ENCODE data around the gene CPNE7.

Gene CPNE7

DNA sequence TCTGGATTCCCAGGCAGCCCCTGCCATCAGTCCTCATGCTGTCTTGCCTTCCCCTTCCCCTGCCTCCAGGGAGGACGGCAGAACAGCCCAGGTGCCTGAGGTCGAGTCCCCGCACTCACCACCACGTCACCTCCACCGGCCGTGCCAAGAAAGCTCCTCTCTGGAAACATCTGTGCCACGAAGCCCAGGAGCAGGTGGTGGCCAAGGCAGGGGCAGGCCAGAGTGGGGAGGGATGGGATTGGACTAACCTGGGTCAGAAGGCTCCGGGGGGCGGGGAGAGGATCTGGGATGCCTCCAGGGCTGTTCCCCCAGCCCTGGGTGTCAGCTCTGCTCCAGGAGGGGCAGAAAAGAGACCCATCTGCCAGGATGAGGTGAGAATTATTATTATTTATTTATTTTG, 30.4 kb downstream of the CPNE7 start:
- ATAC-seq (ENCODE audit: insufficient read depth, low read depth), result no peak
- TF ChIP-seq CTCF (IDR thresholded peaks at IDR 0.05; ENCODE audit: borderline replicate concordance, extremely low read depth, low read length, poor library complexity, severe bottlenecking), result no peak
- no peak for TF ChIP-seq EZH2 (IDR thresholded peaks at IDR 0.05; ENCODE audit: borderline replicate concordance, low read depth, low read length, severe bottlenecking)
- H3K4me1 ChIP-seq (ENCODE audit: insufficient read depth, low read length), result peaks cover 71% of the 10 kb centered on the region
- H3K4me2 ChIP-seq (ENCODE audit: insufficient read depth, low read length), result peak overlapping the region; percentile 17; the same call in 1 of the 2 replicates
- H3K9ac ChIP-seq (ENCODE audit: low read depth, low read length), result peak overlapping the region; percentile 65
- H3K27me3 ChIP-seq (ENCODE audit: insufficient read depth, low read length, poor library complexity), result no peaks in the 10 kb centered on the region
- H2AFZ ChIP-seq (ENCODE audit: low read depth, low read length), result peak overlapping the region; percentile 19; the same call in 1 of the 2 replicates
- H3K4me3 ChIP-seq (ENCODE audit: low read depth in 1 of 2, low read length in 2 of 2), result no peak overlapping the region
- H3K79me2 ChIP-seq (ENCODE audit: insufficient read depth, low read length), result no peaks in the 10 kb centered on the region
- H3K9me3 ChIP-seq (ENCODE audit: insufficient read depth, low read length, severe bottlenecking), result no peaks in the 10 kb centered on the region
- no peaks in the 10 kb centered on the region for H3K36me3 ChIP-seq (ENCODE audit: insufficient read depth, low read length)
- H4K20me1 ChIP-seq (ENCODE audit: insufficient read depth, low read length), result 0 out of 2 replicates have a peak, but pooled peaks cover 3% of the 10 kb centered on the region
- peak; percentile 35 for DNase-seq
- peak overlapping the region; percentile 94 for H3K27ac ChIP-seq (ENCODE audit: low read length)

DNA sequence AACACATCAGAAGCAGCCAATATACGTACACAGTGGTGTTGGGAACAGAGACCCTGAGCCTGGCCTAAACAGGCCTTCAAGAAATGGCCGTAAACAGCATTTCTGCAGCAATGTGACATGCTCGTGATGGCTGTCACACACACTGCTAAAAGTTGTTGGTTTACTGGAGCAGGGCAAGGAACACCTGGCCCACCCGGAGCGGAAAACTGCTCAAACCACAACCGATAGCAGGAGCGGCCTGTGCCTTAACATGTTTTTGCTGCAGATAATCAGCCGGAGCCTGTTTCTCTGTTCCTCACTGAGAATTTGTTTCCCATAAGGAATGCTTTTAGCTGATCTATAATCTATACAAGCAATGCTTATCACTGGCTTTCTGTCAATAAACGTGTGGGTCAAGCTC, 31.9 kb downstream of the CPNE7 start:
- DNase-seq (peak; percentile 90), ATAC-seq (ENCODE audit: insufficient read depth, low read depth) (peak; percentile 77)
- no peaks in the 10 kb centered on the region for H3K27me3 ChIP-seq (ENCODE audit: insufficient read depth, low read length, poor library complexity)
- H2AFZ ChIP-seq (ENCODE audit: low read depth, low read length), result peak overlapping the region; percentile 66
- peak overlapping the region; percentile 54 for H3K4me2 ChIP-seq (ENCODE audit: insufficient read depth, low read length)
- peak overlapping the region in 1 of 2 experiments; percentile 38; a peak in 1 of 4 replicates for H3K4me3 ChIP-seq (ENCODE audit: low read depth in 1 of 2, low read length in 2 of 2)
- peak overlapping the region; percentile 94 for H3K27ac ChIP-seq (ENCODE audit: low read length)
- H3K79me2 ChIP-seq (ENCODE audit: insufficient read depth, low read length), result no peaks in the 10 kb centered on the region
- peak overlapping the region; percentile 65 for H3K9ac ChIP-seq (ENCODE audit: low read depth, low read length)
- H3K4me1 ChIP-seq (ENCODE audit: insufficient read depth, low read length), result peaks cover 64% of the 10 kb centered on the region
- TF ChIP-seq EZH2 (IDR thresholded peaks at IDR 0.05; ENCODE audit: borderline replicate concordance, low read depth, low read length, severe bottlenecking), result no peak
- TF ChIP-seq CTCF (IDR thresholded peaks at IDR 0.05; ENCODE audit: borderline replicate concordance, extremely low read depth, low read length, poor library complexity, severe bottlenecking), result no peak
- no peaks in the 10 kb centered on the region for H3K36me3 ChIP-seq (ENCODE audit: insufficient read depth, low read length)
- 0 out of 2 replicates have a peak, but pooled peaks cover 3% of the 10 kb centered on the region for H4K20me1 ChIP-seq (ENCODE audit: insufficient read depth, low read length)
- no peaks in the 10 kb centered on the region for H3K9me3 ChIP-seq (ENCODE audit: insufficient read depth, low read length, severe bottlenecking)

- Histone ChIP-seq H3K27me3 (ENCODE audit: insufficient read depth, low read length, poor library complexity) (no peaks in the 10 kb centered on the region), H4K20me1 (ENCODE audit: insufficient read depth, low read length) (no peaks in the 10 kb centered on the region), H3K27ac (ENCODE audit: low read length) (peak overlapping the region; percentile 94), H2AFZ (ENCODE audit: low read depth, low read length) (peak overlapping the region; percentile 66), H3K9ac (ENCODE audit: low read depth, low read length) (peak overlapping the region; percentile 65), H3K4me2 (ENCODE audit: insufficient read depth, low read length) (peak overlapping the region; percentile 54), H3K9me3 (ENCODE audit: insufficient read depth, low read length, severe bottlenecking) (no peaks in the 10 kb centered on the region), H3K79me2 (ENCODE audit: insufficient read depth, low read length) (no peaks in the 10 kb centered on the region), H3K36me3 (ENCODE audit: insufficient read depth, low read length) (no peaks in the 10 kb centered on the region), H3K4me3 (ENCODE audit: low read depth in 1 of 2, low read length in 2 of 2) (peak overlapping the region in 1 of 2 experiments; percentile 38; a peak in 1 of 4 replicates), H3K4me1 (ENCODE audit: insufficient read depth, low read length) (peaks cover 63% of the 10 kb centered on the region)
- no peak for TF ChIP-seq CTCF (IDR thresholded peaks at IDR 0.05; ENCODE audit: borderline replicate concordance, extremely low read depth, low read length, poor library complexity, severe bottlenecking)
- TF ChIP-seq EZH2 (IDR thresholded peaks at IDR 0.05; ENCODE audit: borderline replicate concordance, low read depth, low read length, severe bottlenecking), result no peak
- peak; percentile 58 for DNase-seq
- peak; percentile 61 for ATAC-seq (ENCODE audit: insufficient read depth, low read depth)
Measured at GRCh38 chr16:89607937-89608740, 32.6 kb downstream of the CPNE7 start.
